Smooth muscle cell (in vitro differentiated cells): ENCODE measurements around the gene PADI2. TPM values are rescaled to one million over a fixed set of nuclear protein-coding genes. Genes with fewer than 3 reads are reported as not detected.

Experiments used
- DNase-seq: peaks from one replicate; lab custom pipeline; 2025; ENCODE audit not compliant: unreplicated experiment; lab: John Stamatoyannopoulos, UW
- H2AFZ ChIP-seq: fragments of 200-600 bp; sonication (generic); 2 replicates; pipeline ENCODE4 v1.6.0; 2016; ENCODE audit warnings: antibody characterized with exemption, low read depth, mild to moderate bottlenecking
- H3F3A ChIP-seq: fragments of 200-600 bp; sonication (generic); 2 replicates; pipeline ENCODE4 v1.6.0; 2017; ENCODE audit warnings: antibody characterized with exemption, low read depth
- H3K27ac ChIP-seq: fragments of 200-600 bp; sonication (generic); 2 replicates; pipeline ENCODE4 v1.5.1; 2016; ENCODE audit warnings: low read depth, mild to moderate bottlenecking
- H3K27me3 ChIP-seq: fragments of 200-600 bp; sonication (generic); 2 replicates; pipeline ENCODE4 v1.6.1; 2016; ENCODE audit warnings: low read depth, mild to moderate bottlenecking
- H3K36me3 ChIP-seq: fragments of 200-600 bp; sonication (generic); 2 replicates; pipeline ENCODE4 v1.5.1; 2016; ENCODE audit warnings: low read depth
- H3K4me1 ChIP-seq: fragments of 200-600 bp; sonication (generic); 2 replicates; pipeline ENCODE4 v1.5.1; 2016; ENCODE audit warnings: low read depth
- H3K4me2 ChIP-seq: fragments of 200-600 bp; sonication (generic); 2 replicates; pipeline ENCODE4 v1.6.0; 2016; ENCODE audit warnings: mild to moderate bottlenecking
- H3K4me3 ChIP-seq: fragments of 200-600 bp; sonication (generic); 2 replicates; pipeline ENCODE4 v1.5.1; 2016; ENCODE audit warnings: mild to moderate bottlenecking
- H3K79me2 ChIP-seq: fragments of 200-600 bp; sonication (generic); 2 replicates; pipeline ENCODE4 v1.6.0; 2016; ENCODE audit warnings: low read depth, mild to moderate bottlenecking
- H3K9ac ChIP-seq: fragments of 200-600 bp; sonication (generic); 2 replicates; pipeline ENCODE4 v1.6.0; 2016; ENCODE audit warnings: low read depth
- H3K9me3 ChIP-seq: fragments of 200-600 bp; sonication (generic); replicated peaks from 2 replicates; pipeline ENCODE4 v1.5.1; 2016; ENCODE audit warnings: low read depth
- H4K20me1 ChIP-seq: fragments of 200-600 bp; sonication (generic); 2 replicates; pipeline ENCODE4 v1.6.0; 2016; ENCODE audit warnings: low read depth
- CTCF ChIP-seq: fragments of 200-600 bp; sonication (generic); IDR thresholded peaks from 2 replicates; pipeline ENCODE4 v1.5.1; 2017; ENCODE audit warnings: borderline replicate concordance, mild to moderate bottlenecking, antibody characterized with exemption; ENCODE audit not compliant: insufficient read depth, poor library complexity, severe bottlenecking
- WGBS: methylation state at CpG from one replicate; pipeline ENCODE4 v1.1.7; 2016; ENCODE audit warnings: low lambda C conversion rate; 5-methylcytosine and 5-hydroxymethylcytosine counted together
- polyA plus RNA-seq: library from polyadenylated mRNA; unstranded; fragments of >200 nt; fragmentation: Nextera tagmentation; extraction: Ambion mirVana; gene quantifications from 2 replicates; pipeline ENCODE4 v1.2.1, GENCODE V29; 2016
- total RNA-seq: library from RNA; depleted of rRNA; stranded (reverse); fragments of >200 nt; gene quantifications from 2 replicates; pipeline ENCODE4 v1.2.3, GENCODE V29; 2014

The PADI2 gene
- total and polyA plus RNA-seq, 2 experiments from 2014 or later, result not detected

GRCh38 chr1:17030206-17030605, 89.0 kb downstream of the PADI2 start:
- Histone ChIP-seq H3K4me2 (no peak overlapping the region), H3K9ac (no peak overlapping the region), H4K20me1 (peaks cover 23% of the 10 kb centered on the region), H3K79me2 (no peaks in the 10 kb centered on the region), H3K4me1 (no peaks in the 10 kb centered on the region), H3K27me3 (no peaks in the 10 kb centered on the region), H3K9me3 (no peaks in the 10 kb centered on the region), H3F3A (no peaks in the 10 kb centered on the region), H3K27ac (no peak overlapping the region), H3K36me3 (no peaks in the 10 kb centered on the region), H3K4me3 (no peak overlapping the region), H2AFZ (no peak overlapping the region)
- no peak for DNase-seq
- no peak for TF ChIP-seq CTCF
- 88% methylated on average over 4 of the region's 4 CpGs for WGBS

GRCh38 chr1:17028662-17029188, 90.5 kb downstream of the PADI2 start:
- Histone ChIP-seq H3K27ac (no peak overlapping the region), H3K4me1 (no peaks in the 10 kb centered on the region), H3K79me2 (no peaks in the 10 kb centered on the region), H3K27me3 (no peaks in the 10 kb centered on the region), H3K4me3 (no peak overlapping the region), H2AFZ (no peak overlapping the region), H3K9ac (no peak overlapping the region), H4K20me1 (peaks cover 10% of the 10 kb centered on the region), H3K36me3 (no peaks in the 10 kb centered on the region), H3K4me2 (no peak overlapping the region), H3F3A (no peaks in the 10 kb centered on the region), H3K9me3 (no peaks in the 10 kb centered on the region)
- DNase-seq, result no peak
- TF ChIP-seq CTCF, result no peak
- 93% methylated on average over 5 of the region's 5 CpGs for WGBS

- no peaks in the 10 kb centered on the region for H3K79me2 ChIP-seq
- no peak overlapping the region for H3K4me3 ChIP-seq
- H3K9me3 ChIP-seq, result no peaks in the 10 kb centered on the region
- TF ChIP-seq CTCF, result no peak
- WGBS, result 96% methylated on average over 2 of the region's 2 CpGs
- no peaks in the 10 kb centered on the region for H3K27me3 ChIP-seq
- H4K20me1 ChIP-seq, result peaks cover 5% of the 10 kb centered on the region
- no peaks in the 10 kb centered on the region for H3K4me1 ChIP-seq
- no peak overlapping the region for H2AFZ ChIP-seq
- H3K36me3 ChIP-seq, result peaks cover 5% of the 10 kb centered on the region
- no peak for DNase-seq
- no peaks in the 10 kb centered on the region for H3F3A ChIP-seq
- no peak overlapping the region for H3K9ac ChIP-seq
- H3K4me2 ChIP-seq, result no peak overlapping the region
- no peak overlapping the region for H3K27ac ChIP-seq
Observed at GRCh38 chr1:17027900-17028299, 91.4 kb downstream of the PADI2 start.

- H3K4me2 ChIP-seq, result no peak overlapping the region
- no peak for DNase-seq
- no peak overlapping the region for H3K27ac ChIP-seq
- 97% methylated on average over 5 of the region's 5 CpGs for WGBS
- H4K20me1 ChIP-seq, result peaks cover 5% of the 10 kb centered on the region
- no peak for TF ChIP-seq CTCF
- H3K4me1 ChIP-seq, result no peaks in the 10 kb centered on the region
- no peak overlapping the region for H3K9ac ChIP-seq
- H3K4me3 ChIP-seq, result no peak overlapping the region
- H2AFZ ChIP-seq, result no peak overlapping the region
- no peaks in the 10 kb centered on the region for H3K27me3 ChIP-seq
- peaks cover 5% of the 10 kb centered on the region for H3K36me3 ChIP-seq
- H3F3A ChIP-seq, result no peaks in the 10 kb centered on the region
- H3K9me3 ChIP-seq, result no peaks in the 10 kb centered on the region
- H3K79me2 ChIP-seq, result no peaks in the 10 kb centered on the region
Observed at GRCh38 chr1:17027403-17027802, 91.8 kb downstream of the PADI2 start.
